ENCODE measurements around the gene NAT10.

Gene NAT10

GRCh38 chr11:34161812-34162492, 56.5 kb downstream of the NAT10 start:
- no peak for TF ChIP-seq CTCF (IDR thresholded peaks at IDR 0.05)
- Histone ChIP-seq H3K4me3 (no peak overlapping the region), H3K27ac (no peak overlapping the region)
- no peak for DNase-seq (ENCODE audit: low spot score)

- no peak for TF ChIP-seq CTCF (IDR thresholded peaks at IDR 0.05)
- DNase-seq (ENCODE audit: low spot score), result no peak
- Histone ChIP-seq H3K4me3 (no peak overlapping the region), H3K27ac (no peak overlapping the region)
Measured at GRCh38 chr11:34162493-34162820, 57.0 kb downstream of the NAT10 start.

GRCh38 chr11:34162856-34163255, 57.4 kb downstream of the NAT10 start:
- H3K27ac ChIP-seq, result no peak overlapping the region
- DNase-seq (ENCODE audit: low spot score), result no peak
- H3K4me3 ChIP-seq, result no peak overlapping the region
- TF ChIP-seq CTCF (IDR thresholded peaks at IDR 0.05), result no peak

GRCh38 chr11:34165121-34165520, 59.7 kb downstream of the NAT10 start:
- Histone ChIP-seq H3K4me3 (no peak overlapping the region), H3K27ac (no peak overlapping the region)
- TF ChIP-seq CTCF (IDR thresholded peaks at IDR 0.05), result no peak
- DNase-seq (ENCODE audit: low spot score), result no peak

- H3K27ac ChIP-seq, result no peak overlapping the region
- no peak for DNase-seq (ENCODE audit: low spot score)
- TF ChIP-seq CTCF (IDR thresholded peaks at IDR 0.05), result no peak
- H3K4me3 ChIP-seq, result no peak overlapping the region
Measured at GRCh38 chr11:34165786-34166555, 60.5 kb downstream of the NAT10 start.

- TF ChIP-seq CTCF (IDR thresholded peaks at IDR 0.05), result no peak
- no peak for DNase-seq (ENCODE audit: low spot score)
- H3K4me3 ChIP-seq, result no peak overlapping the region
- H3K27ac ChIP-seq, result no peak overlapping the region
Measured at GRCh38 chr11:34166806-34167740, 61.6 kb downstream of the NAT10 start.

Data from coronary artery (tissue), 2 donors.